PC-9 (cell line): ENCODE measurements around the gene PLXDC1.

Experiments
- CTCF ChIP-seq: fragments of 200-600 bp; sonication (generic); conservative IDR thresholded peaks from 2 replicates; pipeline ENCODE4 v1.6.1; 2017; ENCODE audit warnings: mixed run types, antibody characterized with exemption, mild to moderate bottlenecking, moderate library complexity
- EZH2 ChIP-seq: fragments of 200-600 bp; sonication (generic); IDR thresholded peaks from 2 replicates; pipeline ENCODE4 v1.8.0; 2017; ENCODE audit warnings: antibody characterized with exemption, low read depth

- TF ChIP-seq CTCF (no peak), EZH2 (no peak)
These were observed 76.8 kb downstream of the PLXDC1 start for GRCh38 chr17:39074676-39075075.
